HepG2 (cell line): ENCODE data around the gene ZNF19. TPM values are rescaled to one million over a fixed set of nuclear protein-coding genes. Genes with fewer than 3 reads are reported as not detected.
A peak's percentile ranks its signal among the peaks of the same experiment; 100 is the strongest.

Source experiments
- ARID5B ChIP-seq: IDR thresholded peaks from 2 replicates; pipeline ENCODE4 v1.4.0; 2020; ENCODE audit warnings: mild to moderate bottlenecking, missing genetic modification reagents
- CBX1 ChIP-seq: IDR thresholded peaks from one replicate; pipeline ENCODE4 v1.6.1; 2016; ENCODE audit warnings: antibody characterized with exemption, low read depth
- ETS1 ChIP-seq: sonication (generic); formaldehyde crosslinking; IDR thresholded peaks from 2 replicates; pipeline ENCODE4 v1.4.0; 2020; ENCODE audit warnings: missing genetic modification reagents
- HMGA1 ChIP-seq: sonication (generic); formaldehyde crosslinking; conservative IDR thresholded peaks from 2 replicates; pipeline ENCODE4 v1.4.0; 2020; ENCODE audit warnings: missing genetic modification reagents
- IKZF4 ChIP-seq: sonication (generic); formaldehyde crosslinking; IDR thresholded peaks from 2 replicates; pipeline ENCODE4 v1.5.1; 2020; ENCODE audit warnings: borderline replicate concordance, mild to moderate bottlenecking, low read depth, missing genetic modification reagents; ENCODE audit errors: not compliant biosample characterization
- MBNL3 ChIP-seq: fragments of 250-450 bp; sonication (Bioruptor Pico); conservative IDR thresholded peaks from 2 replicates; pipeline ENCODE4 v1.8.0; 2022; ENCODE audit warnings: mild to moderate bottlenecking, inconsistent platforms
- MXD3 ChIP-seq: IDR thresholded peaks from 2 replicates; pipeline ENCODE4 v1.6.1; 2016; ENCODE audit warnings: mild to moderate bottlenecking, missing biosample characterization, missing genetic modification reagents
- PPARG ChIP-seq: conservative IDR thresholded peaks from 2 replicates; pipeline ENCODE4 v1.6.1; 2016; ENCODE audit warnings: missing biosample characterization, missing genetic modification reagents
- SALL1 ChIP-seq: sonication (generic); formaldehyde crosslinking; IDR thresholded peaks from 2 replicates; pipeline ENCODE4 v1.8.0; 2022; ENCODE audit warnings: mild to moderate bottlenecking, missing genetic modification reagents
- SMAD9 ChIP-seq: sonication (generic); formaldehyde crosslinking; IDR thresholded peaks from 2 replicates; pipeline ENCODE4 v1.5.1; 2020; ENCODE audit warnings: mild to moderate bottlenecking, missing genetic modification reagents
- SMYD3 ChIP-seq: sonication (generic); formaldehyde crosslinking; IDR thresholded peaks from 2 replicates; pipeline ENCODE4 v1.8.1; 2023; ENCODE audit warnings: mild to moderate bottlenecking, missing genetic modification reagents
- SP140L ChIP-seq: sonication (generic); formaldehyde crosslinking; IDR thresholded peaks from 2 replicates; pipeline ENCODE4 v1.4.0; 2020; ENCODE audit warnings: missing genetic modification reagents, borderline replicate concordance
- SRF ChIP-seq: IDR thresholded peaks from 2 replicates; pipeline ENCODE4 v1.6.1; 2011; ENCODE audit warnings: mild to moderate bottlenecking, low read depth, low read length, moderate library complexity
- TFDP1 ChIP-seq: IDR thresholded peaks from 2 replicates; pipeline ENCODE4 v1.6.1; 2016; ENCODE audit warnings: missing compliant biosample characterization, missing genetic modification reagents, borderline replicate concordance
- ZBTB14 ChIP-seq: sonication (generic); formaldehyde crosslinking; IDR thresholded peaks from 2 replicates; pipeline ENCODE4 v1.4.0; 2020; ENCODE audit warnings: missing genetic modification reagents
- ZFAT ChIP-seq: sonication (generic); formaldehyde crosslinking; conservative IDR thresholded peaks from 2 replicates; pipeline ENCODE4 v1.8.1; 2023; ENCODE audit warnings: missing genetic modification reagents, inconsistent platforms
- ZFX ChIP-seq: sonication (generic); formaldehyde crosslinking; IDR thresholded peaks from 2 replicates; pipeline ENCODE4 v1.4.0; 2020; ENCODE audit warnings: mild to moderate bottlenecking, low read depth, missing genetic modification reagents, moderate library complexity
- ZNF20 ChIP-seq: sonication (generic); formaldehyde crosslinking; IDR thresholded peaks from 2 replicates; pipeline ENCODE4 v1.4.0; 2020; ENCODE audit warnings: mild to moderate bottlenecking, moderate library complexity, missing genetic modification reagents
- ZNF816 ChIP-seq: sonication (generic); formaldehyde crosslinking; IDR thresholded peaks from 2 replicates; pipeline ENCODE4 v1.8.0; 2022; ENCODE audit warnings: missing genetic modification reagents, mild to moderate bottlenecking, borderline replicate concordance
- polyA plus RNA-seq, 8 experiments: library from polyadenylated mRNA; depleted of rRNA in 3 of 8; stranded (reverse) in 7 of 8; unstranded in 1 of 8; fragments of >200 nt; fragmentation: Illumina TruSeq in 4 of 8; extraction: Trizol in 4 of 8; gene quantifications; 2 replicates each; pipeline versions ENCODE4 v1.2.1 to v1.2.3, GENCODE V29; 2011 to 2016; ENCODE audit warnings: low read depth in 4 of 8, missing spikeins in 1 of 8, mixed read lengths in 1 of 8; ENCODE audit not compliant: insufficient read depth in 1 of 8
- total RNA-seq, 5 experiments: library from RNA; depleted of rRNA; stranded (reverse); fragments of >200 nt; fragmentation: Illumina TruSeq; extraction: Trizol; gene quantifications; 2 replicates each; pipeline ENCODE4 v1.2.3, GENCODE V29; 2016; ENCODE audit warnings: low read depth in 1 of 5
- TF ChIP-seq, protein P1 (sequence below): sonication (generic); formaldehyde crosslinking; IDR thresholded peaks from 2 replicates; pipeline ENCODE4 v1.4.0; 2020; ENCODE audit warnings: mild to moderate bottlenecking, low read depth, missing genetic modification reagents

The ZNF19 gene
- total and polyA plus RNA-seq, 2 of the 13 experiments (the other 11 are each of a cell fraction or from before 2014, with no cell fraction given) = 3.2 to 5.8 TPM

GRCh38 chr16:71461686-71462648 lies 27.2 kb downstream of the ZNF19 start, which contains the start of gene ZNF23 (continued):
- TF ChIP-seq TFDP1 (CRISPR knock-in tag) (peak; percentile 85), SRF (peak; percentile 55; the same call in 1 of the 2 replicates), ZNF816 (CRISPR knock-in tag) (no peak), SALL1 (CRISPR knock-in tag) (peak; percentile 93), PPARG (CRISPR knock-in tag) (0 out of 2 replicates have a peak, but pooled peaks have one; percentile 57), ZFX (CRISPR knock-in tag) (peak; percentile 93), ARID5B (CRISPR knock-in tag) (peak; percentile 83), ETS1 (CRISPR knock-in tag) (no peak), SP140L (CRISPR knock-in tag) (peak; percentile 78; the same call in 1 of the 2 replicates), ZBTB14 (peak; percentile 6; the same call in 1 of the 2 replicates), MBNL3 (CRISPR knock-in tag) (no peak), IKZF4 (CRISPR knock-in tag) (peak; percentile 59), HMGA1 (CRISPR knock-in tag) (no peak), MXD3 (peak; percentile 97), ZFAT (no peak), CBX1 (peak; percentile 99), SMAD9 (CRISPR knock-in tag) (no peak), SMYD3 (CRISPR knock-in tag) (no peak), ZNF20 (CRISPR knock-in tag) (no peak)
- TF ChIP-seq, protein P1, sequence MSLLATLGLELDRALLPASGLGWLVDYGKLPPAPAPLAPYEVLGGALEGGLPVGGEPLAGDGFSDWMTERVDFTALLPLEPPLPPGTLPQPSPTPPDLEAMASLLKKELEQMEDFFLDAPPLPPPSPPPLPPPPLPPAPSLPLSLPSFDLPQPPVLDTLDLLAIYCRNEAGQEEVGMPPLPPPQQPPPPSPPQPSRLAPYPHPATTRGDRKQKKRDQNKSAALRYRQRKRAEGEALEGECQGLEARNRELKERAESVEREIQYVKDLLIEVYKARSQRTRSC (CRISPR knock-in tag) = no peak
